GM23338 (cell line): ENCODE data around the gene NTN3.

ENCODE experiments used
- EZH2 ChIP-seq: fragments of 200-600 bp; sonication (generic); IDR thresholded peaks from one replicate; pipeline ENCODE4 v1.8.0; 2017; ENCODE audit warnings: antibody characterized with exemption, mild to moderate bottlenecking, low read depth; ENCODE audit not compliant: unreplicated experiment
- EZH2phosphoT487 ChIP-seq: fragments of 200-600 bp; sonication (generic); IDR thresholded peaks from one replicate; pipeline ENCODE4 v1.8.1; 2018; ENCODE audit warnings: antibody characterized with exemption; ENCODE audit not compliant: unreplicated experiment
- JUNB ChIP-seq: IDR thresholded peaks from one replicate; pipeline ENCODE4 v1.6.1; 2016; ENCODE audit warnings: antibody characterized with exemption; ENCODE audit not compliant: unreplicated experiment
- TF ChIP-seq, protein P1 (sequence below), 2 experiments: fragments of 200-600 bp in 1 of 2; sonication (generic) in 1 of 2; conservative IDR thresholded peaks; 2 replicates each; pipeline versions ENCODE4 v1.5.1 to v1.6.1; 2016 to 2017; ENCODE audit warnings: antibody characterized with exemption in 2 of 2, low read depth in 2 of 2, mild to moderate bottlenecking in 2 of 2, moderate library complexity in 1 of 2
- TF ChIP-seq, protein P2 (sequence below): IDR thresholded peaks from one replicate; pipeline ENCODE4 v1.6.1; 2018; ENCODE audit warnings: antibody characterized with exemption; ENCODE audit not compliant: unreplicated experiment

DNA sequence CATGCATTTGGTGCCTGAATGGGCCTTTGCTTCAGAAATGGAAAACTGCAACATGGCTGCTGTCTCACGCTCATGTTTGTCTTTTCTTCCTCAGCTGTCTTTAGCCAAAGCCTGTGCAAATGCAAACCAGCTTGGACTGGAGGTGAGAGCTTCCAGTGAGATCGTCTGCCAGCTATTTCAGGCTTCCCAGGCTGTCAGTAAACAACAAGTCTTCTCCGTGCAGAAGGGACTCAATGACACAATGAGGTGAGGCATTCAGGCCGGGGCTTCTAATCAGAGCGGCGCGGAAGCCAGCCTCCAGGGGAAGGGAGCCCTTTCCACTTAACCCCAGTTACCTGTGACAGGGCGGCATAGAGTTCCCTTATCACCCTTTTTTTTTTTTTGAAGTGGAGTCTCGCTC lies 27.5 kb upstream of the NTN3 start:
- TF ChIP-seq, protein P1, sequence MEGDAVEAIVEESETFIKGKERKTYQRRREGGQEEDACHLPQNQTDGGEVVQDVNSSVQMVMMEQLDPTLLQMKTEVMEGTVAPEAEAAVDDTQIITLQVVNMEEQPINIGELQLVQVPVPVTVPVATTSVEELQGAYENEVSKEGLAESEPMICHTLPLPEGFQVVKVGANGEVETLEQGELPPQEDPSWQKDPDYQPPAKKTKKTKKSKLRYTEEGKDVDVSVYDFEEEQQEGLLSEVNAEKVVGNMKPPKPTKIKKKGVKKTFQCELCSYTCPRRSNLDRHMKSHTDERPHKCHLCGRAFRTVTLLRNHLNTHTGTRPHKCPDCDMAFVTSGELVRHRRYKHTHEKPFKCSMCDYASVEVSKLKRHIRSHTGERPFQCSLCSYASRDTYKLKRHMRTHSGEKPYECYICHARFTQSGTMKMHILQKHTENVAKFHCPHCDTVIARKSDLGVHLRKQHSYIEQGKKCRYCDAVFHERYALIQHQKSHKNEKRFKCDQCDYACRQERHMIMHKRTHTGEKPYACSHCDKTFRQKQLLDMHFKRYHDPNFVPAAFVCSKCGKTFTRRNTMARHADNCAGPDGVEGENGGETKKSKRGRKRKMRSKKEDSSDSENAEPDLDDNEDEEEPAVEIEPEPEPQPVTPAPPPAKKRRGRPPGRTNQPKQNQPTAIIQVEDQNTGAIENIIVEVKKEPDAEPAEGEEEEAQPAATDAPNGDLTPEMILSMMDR (conservative IDR thresholded peaks at IDR 0.05; ENCODE audit: low read depth in 2 of 2), result no peak
- TF ChIP-seq JUNB, result no peak
- TF ChIP-seq EZH2, result no peak
- TF ChIP-seq, protein P2, sequence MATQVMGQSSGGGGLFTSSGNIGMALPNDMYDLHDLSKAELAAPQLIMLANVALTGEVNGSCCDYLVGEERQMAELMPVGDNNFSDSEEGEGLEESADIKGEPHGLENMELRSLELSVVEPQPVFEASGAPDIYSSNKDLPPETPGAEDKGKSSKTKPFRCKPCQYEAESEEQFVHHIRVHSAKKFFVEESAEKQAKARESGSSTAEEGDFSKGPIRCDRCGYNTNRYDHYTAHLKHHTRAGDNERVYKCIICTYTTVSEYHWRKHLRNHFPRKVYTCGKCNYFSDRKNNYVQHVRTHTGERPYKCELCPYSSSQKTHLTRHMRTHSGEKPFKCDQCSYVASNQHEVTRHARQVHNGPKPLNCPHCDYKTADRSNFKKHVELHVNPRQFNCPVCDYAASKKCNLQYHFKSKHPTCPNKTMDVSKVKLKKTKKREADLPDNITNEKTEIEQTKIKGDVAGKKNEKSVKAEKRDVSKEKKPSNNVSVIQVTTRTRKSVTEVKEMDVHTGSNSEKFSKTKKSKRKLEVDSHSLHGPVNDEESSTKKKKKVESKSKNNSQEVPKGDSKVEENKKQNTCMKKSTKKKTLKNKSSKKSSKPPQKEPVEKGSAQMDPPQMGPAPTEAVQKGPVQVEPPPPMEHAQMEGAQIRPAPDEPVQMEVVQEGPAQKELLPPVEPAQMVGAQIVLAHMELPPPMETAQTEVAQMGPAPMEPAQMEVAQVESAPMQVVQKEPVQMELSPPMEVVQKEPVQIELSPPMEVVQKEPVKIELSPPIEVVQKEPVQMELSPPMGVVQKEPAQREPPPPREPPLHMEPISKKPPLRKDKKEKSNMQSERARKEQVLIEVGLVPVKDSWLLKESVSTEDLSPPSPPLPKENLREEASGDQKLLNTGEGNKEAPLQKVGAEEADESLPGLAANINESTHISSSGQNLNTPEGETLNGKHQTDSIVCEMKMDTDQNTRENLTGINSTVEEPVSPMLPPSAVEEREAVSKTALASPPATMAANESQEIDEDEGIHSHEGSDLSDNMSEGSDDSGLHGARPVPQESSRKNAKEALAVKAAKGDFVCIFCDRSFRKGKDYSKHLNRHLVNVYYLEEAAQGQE, result no peak
- no peak for TF ChIP-seq EZH2phosphoT487
